WTC11 (cell line): ENCODE results near the gene OAF. TPM values are rescaled to one million over a fixed set of nuclear protein-coding genes. Genes with fewer than 3 reads are reported as not detected.

Source experiments
- ATAC-seq: fragments of 200-7000 bp; cut with Tn5 transposase; 2 replicates; pipeline ENCODE4 v1.10.0; 2021; ENCODE audit warnings: mild to moderate bottlenecking, moderate library complexity
- CTCF ChIA-PET: fragments of 300-600 bp; sonication (Branson Sonifier 250); formaldehyde crosslinking; loops from one replicate; lab custom pipeline; 2021; ENCODE audit warnings: antibody characterized with exemption; lab: Charles Lee
- POLR2A ChIA-PET: fragments of 350-600 bp; sonication (Branson Sonifier 250); formaldehyde crosslinking; loops from one replicate; lab custom pipeline; 2021; ENCODE audit warnings: antibody characterized with exemption; lab: Charles Lee
- DNase-seq: peaks from one replicate; pipeline ENCODE4 v3.0.0; 2021; ENCODE audit warnings: low spot score
- H3K27ac Mint-ChIP-seq: 2 replicates; pipeline ENCODE4 v1.8.0; 2021; ENCODE audit warnings: mixed read lengths
- H3K27me3 Mint-ChIP-seq: 2 replicates; pipeline ENCODE4 v1.8.0; 2021; ENCODE audit warnings: low read depth, mild to moderate bottlenecking, moderate library complexity, mixed read lengths
- H3K36me3 Mint-ChIP-seq: 2 replicates; pipeline ENCODE4 v1.8.0; 2021; ENCODE audit warnings: mixed read lengths
- H3K4me1 Mint-ChIP-seq: 2 replicates; pipeline ENCODE4 v1.8.0; 2022; ENCODE audit warnings: mixed read lengths
- H3K4me3 Mint-ChIP-seq: 2 replicates; pipeline ENCODE4 v1.8.0; 2021; ENCODE audit warnings: mild to moderate bottlenecking, moderate library complexity, mixed read lengths
- H3K9me3 Mint-ChIP-seq: 2 replicates; pipeline ENCODE4 v1.8.0; 2021; ENCODE audit warnings: mixed read lengths
- CREB1 ChIP-seq: sonication (generic); formaldehyde crosslinking; IDR thresholded peaks from 2 replicates; pipeline ENCODE4 v1.8.0; 2023; ENCODE audit warnings: mild to moderate bottlenecking, missing genetic modification reagents
- FOXK1 ChIP-seq: sonication (generic); formaldehyde crosslinking; IDR thresholded peaks from 2 replicates; pipeline ENCODE4 v1.8.0; 2022; ENCODE audit warnings: mild to moderate bottlenecking, moderate library complexity, missing genetic modification reagents
- GTF2I ChIP-seq: fragments of 250-450 bp; sonication (Bioruptor Pico); conservative IDR thresholded peaks from 2 replicates; pipeline ENCODE4 v1.4.0; 2021; ENCODE audit warnings: mild to moderate bottlenecking
- HMGA2 ChIP-seq: fragments of 250-450 bp; sonication (Bioruptor Pico); IDR thresholded peaks from 2 replicates; pipeline ENCODE4 v1.4.0; 2021; ENCODE audit warnings: mild to moderate bottlenecking, moderate library complexity
- JUN ChIP-seq: sonication (generic); formaldehyde crosslinking; IDR thresholded peaks from 2 replicates; pipeline ENCODE4 v1.8.0; 2023; ENCODE audit warnings: mild to moderate bottlenecking, missing genetic modification reagents
- NR1H2 ChIP-seq: sonication (generic); formaldehyde crosslinking; IDR thresholded peaks from 2 replicates; pipeline ENCODE4 v1.9.0; 2021; ENCODE audit warnings: mild to moderate bottlenecking, moderate library complexity, missing genetic modification reagents
- RORB ChIP-seq: fragments of 250-450 bp; sonication (Bioruptor Pico); IDR thresholded peaks from 2 replicates; pipeline ENCODE4 v1.9.0; 2021; ENCODE audit warnings: mild to moderate bottlenecking
- SMAD3 ChIP-seq: sonication (generic); formaldehyde crosslinking; IDR thresholded peaks from 2 replicates; pipeline ENCODE4 v1.8.0; 2022; ENCODE audit warnings: missing genetic modification reagents, mild to moderate bottlenecking, borderline replicate concordance
- ZNF121 ChIP-seq: sonication (generic); formaldehyde crosslinking; IDR thresholded peaks from 2 replicates; pipeline ENCODE4 v1.8.0; 2023; ENCODE audit warnings: missing genetic modification reagents
- ZNF317 ChIP-seq: sonication (generic); formaldehyde crosslinking; IDR thresholded peaks from 2 replicates; pipeline ENCODE4 v1.8.1; 2023; ENCODE audit warnings: low read depth, mild to moderate bottlenecking, moderate library complexity, missing genetic modification reagents, borderline replicate concordance
- ZNF416 ChIP-seq: fragments of 250-450 bp; sonication (Bioruptor Pico); IDR thresholded peaks from 2 replicates; pipeline ENCODE4 v1.9.0; 2021; ENCODE audit warnings: mild to moderate bottlenecking, inconsistent platforms
- total RNA-seq: library from RNA; stranded (reverse); gene quantifications from 3 replicates; pipeline ENCODE4 v1.2.3, GENCODE V29; 2021
- TF ChIP-seq, protein P1 (sequence below): sonication (generic); formaldehyde crosslinking; IDR thresholded peaks from 2 replicates; pipeline ENCODE4 v1.8.1; 2022; ENCODE audit warnings: low read depth, missing genetic modification reagents, borderline replicate concordance
- TF ChIP-seq, protein P2 (sequence below): sonication (generic); formaldehyde crosslinking; conservative IDR thresholded peaks from 2 replicates; pipeline ENCODE4 v1.8.1; 2023; ENCODE audit warnings: mild to moderate bottlenecking, low read depth, missing genetic modification reagents, moderate library complexity
- TF ChIP-seq, protein P3 (sequence below): fragments of 250-450 bp; sonication (Bioruptor Pico); IDR thresholded peaks from 2 replicates; pipeline ENCODE4 v1.9.0; 2021; ENCODE audit warnings: moderate library complexity, mild to moderate bottlenecking, inconsistent platforms, borderline replicate concordance
- TF ChIP-seq, protein P4 (sequence below): sonication (generic); formaldehyde crosslinking; IDR thresholded peaks from 2 replicates; pipeline ENCODE4 v1.8.1; 2022; ENCODE audit warnings: missing genetic modification reagents, borderline replicate concordance
- TF ChIP-seq, protein P5 (sequence below): fragments of 250-450 bp; sonication (Bioruptor Pico); IDR thresholded peaks from 2 replicates; pipeline ENCODE4 v1.9.0; 2021; ENCODE audit warnings: mild to moderate bottlenecking
- TF ChIP-seq, protein P6 (sequence below): sonication (generic); formaldehyde crosslinking; IDR thresholded peaks from 2 replicates; pipeline ENCODE4 v1.8.0; 2023; ENCODE audit warnings: missing genetic modification reagents, mild to moderate bottlenecking, borderline replicate concordance
- TF ChIP-seq, protein P7 (sequence below): sonication (generic); formaldehyde crosslinking; IDR thresholded peaks from 2 replicates; pipeline ENCODE4 v1.8.1; 2023; ENCODE audit warnings: mild to moderate bottlenecking, missing genetic modification reagents, moderate library complexity
- TF ChIP-seq, protein P8 (sequence below): fragments of 250-450 bp; sonication (Bioruptor Pico); IDR thresholded peaks from 2 replicates; pipeline ENCODE4 v2.1.2; 2022; ENCODE audit warnings: mild to moderate bottlenecking, moderate library complexity

OAF gene
- total RNA-seq, 1 experiment from 2014 or later: 5.6 TPM

DNA sequence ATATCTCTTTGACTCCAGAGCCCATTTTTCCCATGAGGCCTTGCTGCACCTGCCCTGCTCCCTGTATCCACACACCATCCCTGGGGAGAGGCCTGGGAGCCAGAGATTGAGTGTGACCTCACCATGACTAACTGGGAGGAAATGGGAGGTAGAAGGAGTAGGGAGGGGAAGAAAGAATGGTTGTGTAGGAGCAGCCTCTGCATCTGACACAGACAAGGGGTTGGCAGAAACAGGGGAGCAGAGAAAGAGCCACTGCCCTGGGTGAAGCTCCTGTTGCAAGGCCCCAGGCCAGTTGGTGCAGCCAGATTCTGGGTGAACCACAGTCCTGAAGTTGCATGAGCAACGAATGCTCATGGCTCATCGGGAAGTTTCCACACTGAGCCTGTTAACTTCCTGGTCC lies 61.5 kb downstream of the OAF start:
- Mint-ChIP-seq H3K4me1 (peaks cover 8% of the 10 kb centered on the region), H3K36me3 (no peaks in the 10 kb centered on the region), H3K4me3 (no peak overlapping the region), H3K27me3 (peaks cover 21% of the 10 kb centered on the region), H3K27ac (no peak overlapping the region), H3K9me3 (no peaks in the 10 kb centered on the region)
- ATAC-seq (no peak), DNase-seq (no peak)
- ChIA-PET CTCF (no interaction called here), POLR2A (no interaction called here)
- TF ChIP-seq SMAD3 (CRISPR knock-in tag) (no peak), CREB1 (no peak), FOXK1 (no peak), ZNF317 (no peak), NR1H2 (CRISPR knock-in tag) (no peak), GTF2I (CRISPR knock-in tag) (no peak)
- TF ChIP-seq, protein P1, sequence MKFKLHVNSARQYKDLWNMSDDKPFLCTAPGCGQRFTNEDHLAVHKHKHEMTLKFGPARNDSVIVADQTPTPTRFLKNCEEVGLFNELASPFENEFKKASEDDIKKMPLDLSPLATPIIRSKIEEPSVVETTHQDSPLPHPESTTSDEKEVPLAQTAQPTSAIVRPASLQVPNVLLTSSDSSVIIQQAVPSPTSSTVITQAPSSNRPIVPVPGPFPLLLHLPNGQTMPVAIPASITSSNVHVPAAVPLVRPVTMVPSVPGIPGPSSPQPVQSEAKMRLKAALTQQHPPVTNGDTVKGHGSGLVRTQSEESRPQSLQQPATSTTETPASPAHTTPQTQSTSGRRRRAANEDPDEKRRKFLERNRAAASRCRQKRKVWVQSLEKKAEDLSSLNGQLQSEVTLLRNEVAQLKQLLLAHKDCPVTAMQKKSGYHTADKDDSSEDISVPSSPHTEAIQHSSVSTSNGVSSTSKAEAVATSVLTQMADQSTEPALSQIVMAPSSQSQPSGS (CRISPR knock-in tag): no peak
- TF ChIP-seq, protein P2, sequence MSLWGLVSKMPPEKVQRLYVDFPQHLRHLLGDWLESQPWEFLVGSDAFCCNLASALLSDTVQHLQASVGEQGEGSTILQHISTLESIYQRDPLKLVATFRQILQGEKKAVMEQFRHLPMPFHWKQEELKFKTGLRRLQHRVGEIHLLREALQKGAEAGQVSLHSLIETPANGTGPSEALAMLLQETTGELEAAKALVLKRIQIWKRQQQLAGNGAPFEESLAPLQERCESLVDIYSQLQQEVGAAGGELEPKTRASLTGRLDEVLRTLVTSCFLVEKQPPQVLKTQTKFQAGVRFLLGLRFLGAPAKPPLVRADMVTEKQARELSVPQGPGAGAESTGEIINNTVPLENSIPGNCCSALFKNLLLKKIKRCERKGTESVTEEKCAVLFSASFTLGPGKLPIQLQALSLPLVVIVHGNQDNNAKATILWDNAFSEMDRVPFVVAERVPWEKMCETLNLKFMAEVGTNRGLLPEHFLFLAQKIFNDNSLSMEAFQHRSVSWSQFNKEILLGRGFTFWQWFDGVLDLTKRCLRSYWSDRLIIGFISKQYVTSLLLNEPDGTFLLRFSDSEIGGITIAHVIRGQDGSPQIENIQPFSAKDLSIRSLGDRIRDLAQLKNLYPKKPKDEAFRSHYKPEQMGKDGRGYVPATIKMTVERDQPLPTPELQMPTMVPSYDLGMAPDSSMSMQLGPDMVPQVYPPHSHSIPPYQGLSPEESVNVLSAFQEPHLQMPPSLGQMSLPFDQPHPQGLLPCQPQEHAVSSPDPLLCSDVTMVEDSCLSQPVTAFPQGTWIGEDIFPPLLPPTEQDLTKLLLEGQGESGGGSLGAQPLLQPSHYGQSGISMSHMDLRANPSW (CRISPR knock-in tag): no peak
- TF ChIP-seq, protein P3, sequence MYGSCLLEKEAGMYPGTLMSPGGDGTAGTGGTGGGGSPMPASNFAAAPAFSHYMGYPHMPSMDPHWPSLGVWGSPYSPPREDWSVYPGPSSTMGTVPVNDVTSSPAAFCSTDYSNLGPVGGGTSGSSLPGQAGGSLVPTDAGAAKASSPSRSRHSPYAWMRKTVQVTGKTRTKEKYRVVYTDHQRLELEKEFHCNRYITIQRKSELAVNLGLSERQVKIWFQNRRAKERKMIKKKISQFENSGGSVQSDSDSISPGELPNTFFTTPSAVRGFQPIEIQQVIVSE: no peak

DNA sequence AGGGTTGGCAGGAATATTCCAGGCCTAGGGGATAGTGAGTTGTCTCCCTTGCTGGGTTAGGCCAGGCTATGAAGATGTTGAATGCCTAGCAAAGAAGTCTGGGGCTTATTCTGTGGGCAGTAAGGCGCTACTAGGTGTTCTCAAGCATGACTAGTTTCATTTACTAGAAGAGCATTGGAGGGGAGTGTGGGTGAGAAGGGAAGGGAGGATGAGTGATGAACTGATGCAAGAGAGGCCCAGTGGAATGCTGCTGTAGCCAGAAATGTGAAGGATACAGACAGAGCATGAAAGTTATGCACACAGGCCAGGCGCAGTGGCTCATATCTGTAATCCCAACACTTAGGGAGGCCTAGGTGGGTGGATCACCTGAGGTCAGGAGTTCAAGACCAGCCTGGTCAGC lies 62.6 kb downstream of the OAF start:
- ChIA-PET POLR2A (no interaction called here), CTCF (interaction anchor here (0.8 kb wide), 1 partner anchor 27 kb away, joined by 3 read pairs; no protein-coding TSS in a partner anchor)
- no peak overlapping the region for H3K4me3 Mint-ChIP-seq
- peaks cover 21% of the 10 kb centered on the region for H3K27me3 Mint-ChIP-seq
- no peaks in the 10 kb centered on the region for H3K9me3 Mint-ChIP-seq
- H3K4me1 Mint-ChIP-seq: peaks cover 5% of the 10 kb centered on the region
- H3K36me3 Mint-ChIP-seq: no peaks in the 10 kb centered on the region
- no peak for ATAC-seq
- H3K27ac Mint-ChIP-seq: no peak overlapping the region
- no peak for DNase-seq
- TF ChIP-seq, protein P4, sequence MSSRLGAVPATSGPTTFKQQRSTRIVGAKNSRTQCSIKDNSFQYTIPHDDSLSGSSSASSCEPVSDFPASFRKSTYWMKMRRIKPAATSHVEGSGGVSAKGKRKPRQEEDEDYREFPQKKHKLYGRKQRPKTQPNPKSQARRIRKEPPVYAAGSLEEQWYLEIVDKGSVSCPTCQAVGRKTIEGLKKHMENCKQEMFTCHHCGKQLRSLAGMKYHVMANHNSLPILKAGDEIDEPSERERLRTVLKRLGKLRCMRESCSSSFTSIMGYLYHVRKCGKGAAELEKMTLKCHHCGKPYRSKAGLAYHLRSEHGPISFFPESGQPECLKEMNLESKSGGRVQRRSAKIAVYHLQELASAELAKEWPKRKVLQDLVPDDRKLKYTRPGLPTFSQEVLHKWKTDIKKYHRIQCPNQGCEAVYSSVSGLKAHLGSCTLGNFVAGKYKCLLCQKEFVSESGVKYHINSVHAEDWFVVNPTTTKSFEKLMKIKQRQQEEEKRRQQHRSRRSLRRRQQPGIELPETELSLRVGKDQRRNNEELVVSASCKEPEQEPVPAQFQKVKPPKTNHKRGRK: no peak
- no peak for TF ChIP-seq RORB (CRISPR knock-in tag)
- TF ChIP-seq, protein P5, sequence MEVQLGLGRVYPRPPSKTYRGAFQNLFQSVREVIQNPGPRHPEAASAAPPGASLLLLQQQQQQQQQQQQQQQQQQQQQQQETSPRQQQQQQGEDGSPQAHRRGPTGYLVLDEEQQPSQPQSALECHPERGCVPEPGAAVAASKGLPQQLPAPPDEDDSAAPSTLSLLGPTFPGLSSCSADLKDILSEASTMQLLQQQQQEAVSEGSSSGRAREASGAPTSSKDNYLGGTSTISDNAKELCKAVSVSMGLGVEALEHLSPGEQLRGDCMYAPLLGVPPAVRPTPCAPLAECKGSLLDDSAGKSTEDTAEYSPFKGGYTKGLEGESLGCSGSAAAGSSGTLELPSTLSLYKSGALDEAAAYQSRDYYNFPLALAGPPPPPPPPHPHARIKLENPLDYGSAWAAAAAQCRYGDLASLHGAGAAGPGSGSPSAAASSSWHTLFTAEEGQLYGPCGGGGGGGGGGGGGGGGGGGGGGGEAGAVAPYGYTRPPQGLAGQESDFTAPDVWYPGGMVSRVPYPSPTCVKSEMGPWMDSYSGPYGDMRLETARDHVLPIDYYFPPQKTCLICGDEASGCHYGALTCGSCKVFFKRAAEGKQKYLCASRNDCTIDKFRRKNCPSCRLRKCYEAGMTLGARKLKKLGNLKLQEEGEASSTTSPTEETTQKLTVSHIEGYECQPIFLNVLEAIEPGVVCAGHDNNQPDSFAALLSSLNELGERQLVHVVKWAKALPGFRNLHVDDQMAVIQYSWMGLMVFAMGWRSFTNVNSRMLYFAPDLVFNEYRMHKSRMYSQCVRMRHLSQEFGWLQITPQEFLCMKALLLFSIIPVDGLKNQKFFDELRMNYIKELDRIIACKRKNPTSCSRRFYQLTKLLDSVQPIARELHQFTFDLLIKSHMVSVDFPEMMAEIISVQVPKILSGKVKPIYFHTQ (CRISPR knock-in tag): no peak
- no peak for TF ChIP-seq JUN (CRISPR knock-in tag)
- TF ChIP-seq, protein P6, sequence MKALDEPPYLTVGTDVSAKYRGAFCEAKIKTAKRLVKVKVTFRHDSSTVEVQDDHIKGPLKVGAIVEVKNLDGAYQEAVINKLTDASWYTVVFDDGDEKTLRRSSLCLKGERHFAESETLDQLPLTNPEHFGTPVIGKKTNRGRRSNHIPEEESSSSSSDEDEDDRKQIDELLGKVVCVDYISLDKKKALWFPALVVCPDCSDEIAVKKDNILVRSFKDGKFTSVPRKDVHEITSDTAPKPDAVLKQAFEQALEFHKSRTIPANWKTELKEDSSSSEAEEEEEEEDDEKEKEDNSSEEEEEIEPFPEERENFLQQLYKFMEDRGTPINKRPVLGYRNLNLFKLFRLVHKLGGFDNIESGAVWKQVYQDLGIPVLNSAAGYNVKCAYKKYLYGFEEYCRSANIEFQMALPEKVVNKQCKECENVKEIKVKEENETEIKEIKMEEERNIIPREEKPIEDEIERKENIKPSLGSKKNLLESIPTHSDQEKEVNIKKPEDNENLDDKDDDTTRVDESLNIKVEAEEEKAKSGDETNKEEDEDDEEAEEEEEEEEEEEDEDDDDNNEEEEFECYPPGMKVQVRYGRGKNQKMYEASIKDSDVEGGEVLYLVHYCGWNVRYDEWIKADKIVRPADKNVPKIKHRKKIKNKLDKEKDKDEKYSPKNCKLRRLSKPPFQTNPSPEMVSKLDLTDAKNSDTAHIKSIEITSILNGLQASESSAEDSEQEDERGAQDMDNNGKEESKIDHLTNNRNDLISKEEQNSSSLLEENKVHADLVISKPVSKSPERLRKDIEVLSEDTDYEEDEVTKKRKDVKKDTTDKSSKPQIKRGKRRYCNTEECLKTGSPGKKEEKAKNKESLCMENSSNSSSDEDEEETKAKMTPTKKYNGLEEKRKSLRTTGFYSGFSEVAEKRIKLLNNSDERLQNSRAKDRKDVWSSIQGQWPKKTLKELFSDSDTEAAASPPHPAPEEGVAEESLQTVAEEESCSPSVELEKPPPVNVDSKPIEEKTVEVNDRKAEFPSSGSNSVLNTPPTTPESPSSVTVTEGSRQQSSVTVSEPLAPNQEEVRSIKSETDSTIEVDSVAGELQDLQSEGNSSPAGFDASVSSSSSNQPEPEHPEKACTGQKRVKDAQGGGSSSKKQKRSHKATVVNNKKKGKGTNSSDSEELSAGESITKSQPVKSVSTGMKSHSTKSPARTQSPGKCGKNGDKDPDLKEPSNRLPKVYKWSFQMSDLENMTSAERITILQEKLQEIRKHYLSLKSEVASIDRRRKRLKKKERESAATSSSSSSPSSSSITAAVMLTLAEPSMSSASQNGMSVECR (CRISPR knock-in tag): no peak
- no peak for TF ChIP-seq ZNF416 (CRISPR knock-in tag)
- TF ChIP-seq HMGA2 (CRISPR knock-in tag): no peak
- TF ChIP-seq, protein P7, sequence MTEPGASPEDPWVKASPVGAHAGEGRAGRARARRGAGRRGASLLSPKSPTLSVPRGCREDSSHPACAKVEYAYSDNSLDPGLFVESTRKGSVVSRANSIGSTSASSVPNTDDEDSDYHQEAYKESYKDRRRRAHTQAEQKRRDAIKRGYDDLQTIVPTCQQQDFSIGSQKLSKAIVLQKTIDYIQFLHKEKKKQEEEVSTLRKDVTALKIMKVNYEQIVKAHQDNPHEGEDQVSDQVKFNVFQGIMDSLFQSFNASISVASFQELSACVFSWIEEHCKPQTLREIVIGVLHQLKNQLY (CRISPR knock-in tag): no peak
- TF ChIP-seq ZNF121 (CRISPR knock-in tag): no peak
- TF ChIP-seq, protein P3: no peak
- TF ChIP-seq, protein P8, sequence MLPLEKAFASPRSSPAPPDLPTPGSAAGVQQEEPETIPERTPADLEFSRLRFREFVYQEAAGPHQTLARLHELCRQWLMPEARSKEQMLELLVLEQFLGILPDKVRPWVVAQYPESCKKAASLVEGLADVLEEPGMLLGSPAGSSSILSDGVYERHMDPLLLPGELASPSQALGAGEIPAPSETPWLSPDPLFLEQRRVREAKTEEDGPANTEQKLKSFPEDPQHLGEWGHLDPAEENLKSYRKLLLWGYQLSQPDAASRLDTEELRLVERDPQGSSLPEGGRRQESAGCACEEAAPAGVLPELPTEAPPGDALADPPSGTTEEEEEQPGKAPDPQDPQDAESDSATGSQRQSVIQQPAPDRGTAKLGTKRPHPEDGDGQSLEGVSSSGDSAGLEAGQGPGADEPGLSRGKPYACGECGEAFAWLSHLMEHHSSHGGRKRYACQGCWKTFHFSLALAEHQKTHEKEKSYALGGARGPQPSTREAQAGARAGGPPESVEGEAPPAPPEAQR (CRISPR knock-in tag): no peak
